ENCODE data around the gene PALB2.
A peak's percentile ranks its signal among the peaks of the same experiment; 100 is the strongest.

The PALB2 gene

GRCh38 chr16:23640931-23641765 is at the start of gene PALB2, which contains the start of gene DCTN5:
Gene PALB2 (minus strand): TSS chr16:23641310. CDS start chr16:23641157, 153 bp downstream.
Gene DCTN5 (plus strand): TSS chr16:23641466. CDS start chr16:23641543, 77 bp downstream.
- POLR2A ChIA-PET: interaction anchor here (0.6 kb wide), 1 partner anchor 72 kb away, joined by 3 read pairs; no protein-coding TSS in a partner anchor

GRCh38 chr16:23689442-23690187 is 48.5 kb upstream of the PALB2 start:
- CTCF ChIA-PET: interaction anchor here (1.1 kb wide), 1 partner anchor 20 kb away, joined by 3 read pairs; no protein-coding TSS in a partner anchor

More at GRCh38 chr16:23640931-23641765, at the start of gene PALB2, which contains the start of gene DCTN5:
- peak; percentile 99 for DNase-seq (ENCODE audit: extremely low spot score)
- CTCF ChIA-PET: interaction anchor here (1.2 to 1.8 kb wide), 6 partner anchors 8 to 84 kb away, joined by 3 to 7 read pairs (median 4); partner anchors contain the start of genes EARS2 and UBFD1
- no peak for TF ChIP-seq CTCF (IDR thresholded peaks at IDR 0.05; ENCODE audit: control extremely low read depth, extremely low read depth, low read depth, missing control alignments)

GRCh38 chr16:23687034-23687808 is 46.1 kb upstream of the PALB2 start:
- ChIA-PET CTCF (interaction anchor here (2.5 kb wide), 1 partner anchor 10 kb away, joined by 13 read pairs; the partner anchor contains the start of gene PLK1), POLR2A (no interaction called here)
- TF ChIP-seq CTCF (IDR thresholded peaks at IDR 0.05; ENCODE audit: control extremely low read depth, extremely low read depth, low read depth, missing control alignments): no peak
- DNase-seq (ENCODE audit: extremely low spot score): no peak

More at GRCh38 chr16:23689442-23690187, 48.5 kb upstream of the PALB2 start:
- DNase-seq (ENCODE audit: extremely low spot score): no peak
- POLR2A ChIA-PET: interaction anchor here (0.6 kb wide), 1 partner anchor 35 kb away, joined by 3 read pairs; no protein-coding TSS in a partner anchor
- TF ChIP-seq CTCF (IDR thresholded peaks at IDR 0.05; ENCODE audit: control extremely low read depth, extremely low read depth, low read depth, missing control alignments): no peak

- POLR2A ChIA-PET: no interaction called here
- CTCF ChIA-PET: interaction anchor here (1.4 to 3.0 kb wide), 2 partner anchors 9 to 15 kb away, joined by 3 to 11 read pairs; no protein-coding TSS in a partner anchor
- no peak for DNase-seq (ENCODE audit: extremely low spot score)
- no peak for TF ChIP-seq CTCF (IDR thresholded peaks at IDR 0.05; ENCODE audit: control extremely low read depth, extremely low read depth, low read depth, missing control alignments)
Observed at GRCh38 chr16:23683487-23683886, 42.4 kb upstream of the PALB2 start.

- ChIA-PET POLR2A (no interaction called here), CTCF (no interaction called here)
- DNase-seq (ENCODE audit: extremely low spot score): no peak
- no peak for TF ChIP-seq CTCF (IDR thresholded peaks at IDR 0.05; ENCODE audit: control extremely low read depth, extremely low read depth, low read depth, missing control alignments)
Observed at GRCh38 chr16:23682181-23682580, 41.1 kb upstream of the PALB2 start.
